ENCODE data around the gene ROR2.

- TF ChIP-seq POLR2A (IDR thresholded peaks at IDR 0.05; ENCODE audit: low read length) = no peak
- TF ChIP-seq GATA1 (IDR thresholded peaks at IDR 0.05; ENCODE audit: low read depth, low read length) = no peak
These were observed 327.0 kb downstream of the ROR2 start for GRCh38 chr9:91623004-91623403.
